GM12873 (cell line): ENCODE data around the gene ZNRF1.

Experiments used
- CTCF ChIP-seq: IDR thresholded peaks from 2 replicates; pipeline ENCODE4 v1.5.1; 2012; ENCODE audit warnings: low read depth, mild to moderate bottlenecking, moderate library complexity, low read length, control low read depth; ENCODE audit not compliant: insufficient read depth; ENCODE audit errors: missing control alignments

The ZNRF1 gene

GRCh38 chr16:75111961-75112733 lies 113.3 kb downstream of the ZNRF1 start:
- no peak for TF ChIP-seq CTCF

- no peak for TF ChIP-seq CTCF
Measured at GRCh38 chr16:75112734-75113491, 114.1 kb downstream of the ZNRF1 start.

- TF ChIP-seq CTCF: no peak
Measured at GRCh38 chr16:75113541-75114121, 114.8 kb downstream of the ZNRF1 start.

GRCh38 chr16:75114179-75114945 lies 115.5 kb downstream of the ZNRF1 start:
- no peak for TF ChIP-seq CTCF

GRCh38 chr16:75114946-75115825 lies 116.4 kb downstream of the ZNRF1 start:
- no peak for TF ChIP-seq CTCF

GRCh38 chr16:75116081-75116910 lies 117.5 kb downstream of the ZNRF1 start, which contains the start of gene LDHD:
Gene LDHD, minus strand, starts transcription at chr16:75116780. Its CDS starts 60 bp downstream, at chr16:75116720.
- no peak for TF ChIP-seq CTCF
